ENCODE data around the gene ZNF12.

ZNF12 gene

DNA sequence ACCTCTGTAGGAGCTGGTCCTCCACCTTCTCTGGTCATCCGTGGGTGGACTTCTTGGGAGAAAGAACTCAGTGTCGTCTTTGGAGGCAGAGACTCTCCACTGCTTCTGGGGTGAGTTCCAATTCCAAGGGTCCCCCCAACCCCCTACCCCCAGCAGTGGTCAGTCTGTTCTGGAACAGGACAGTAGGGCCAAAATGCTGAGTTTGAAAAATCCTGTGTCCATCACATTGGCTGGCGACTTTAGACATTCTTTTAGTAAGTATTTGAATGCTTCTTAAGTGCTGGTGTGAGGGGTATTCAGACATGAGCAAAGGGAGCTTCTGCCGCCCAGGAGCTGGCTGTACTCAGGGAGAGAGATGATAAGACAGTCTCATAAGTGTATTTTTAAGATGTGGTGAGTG, 67.7 kb downstream of the ZNF12 start:
- Histone ChIP-seq H3K27me3 (ENCODE audit: insufficient read depth, poor library complexity, severe bottlenecking) (no peaks in the 10 kb centered on the region), H3K4me3 (replicated peaks; ENCODE audit: insufficient read depth, low read length) (no peak overlapping the region), H3K27ac (replicated peaks) (no peak overlapping the region)
- DNase-seq (ENCODE audit: low read depth in 1 of 2, low spot score in 1 of 2): no peak
- TF ChIP-seq, protein P1, sequence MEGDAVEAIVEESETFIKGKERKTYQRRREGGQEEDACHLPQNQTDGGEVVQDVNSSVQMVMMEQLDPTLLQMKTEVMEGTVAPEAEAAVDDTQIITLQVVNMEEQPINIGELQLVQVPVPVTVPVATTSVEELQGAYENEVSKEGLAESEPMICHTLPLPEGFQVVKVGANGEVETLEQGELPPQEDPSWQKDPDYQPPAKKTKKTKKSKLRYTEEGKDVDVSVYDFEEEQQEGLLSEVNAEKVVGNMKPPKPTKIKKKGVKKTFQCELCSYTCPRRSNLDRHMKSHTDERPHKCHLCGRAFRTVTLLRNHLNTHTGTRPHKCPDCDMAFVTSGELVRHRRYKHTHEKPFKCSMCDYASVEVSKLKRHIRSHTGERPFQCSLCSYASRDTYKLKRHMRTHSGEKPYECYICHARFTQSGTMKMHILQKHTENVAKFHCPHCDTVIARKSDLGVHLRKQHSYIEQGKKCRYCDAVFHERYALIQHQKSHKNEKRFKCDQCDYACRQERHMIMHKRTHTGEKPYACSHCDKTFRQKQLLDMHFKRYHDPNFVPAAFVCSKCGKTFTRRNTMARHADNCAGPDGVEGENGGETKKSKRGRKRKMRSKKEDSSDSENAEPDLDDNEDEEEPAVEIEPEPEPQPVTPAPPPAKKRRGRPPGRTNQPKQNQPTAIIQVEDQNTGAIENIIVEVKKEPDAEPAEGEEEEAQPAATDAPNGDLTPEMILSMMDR (IDR thresholded peaks at IDR 0.05; ENCODE audit: insufficient read depth, low read length): no peak
- TF ChIP-seq POLR2AphosphoS5 (IDR thresholded peaks at IDR 0.05; ENCODE audit: low read depth) (no peak), SPI1 (IDR thresholded peaks at IDR 0.05; ENCODE audit: borderline replicate concordance, low read depth) (no peak), GABPA (IDR thresholded peaks at IDR 0.05; ENCODE audit: low read depth) (no peak), REST (IDR thresholded peaks at IDR 0.05; ENCODE audit: insufficient replicate concordance, low read depth) (no peak)

All from HL-60 (cell line).